Fibroblast of the aortic adventitia (primary cell): Measurements from ENCODE around the gene ANKRD65. TPM values are rescaled to one million over a fixed set of nuclear protein-coding genes. Genes with fewer than 3 reads are reported as not detected.

Experiments
- DNase-seq: peaks from one replicate; pipeline ENCODE4 v3.0.0-alpha.2; 2010; ENCODE audit warnings: low read depth
- H3K4me3 ChIP-seq: 2 replicates; pipeline ENCODE4 v1.5.1; 2011; ENCODE audit warnings: low read depth, mild to moderate bottlenecking, control low read depth, low read length, moderate library complexity
- total RNA-seq: library from RNA; depleted of rRNA; stranded (reverse); fragments of >200 nt; gene quantifications from 2 replicates; pipeline ENCODE4 v1.2.3, GENCODE V29; 2012; ENCODE audit warnings: low replicate concordance
- TF ChIP-seq, protein P1 (sequence below): IDR thresholded peaks from 2 replicates; pipeline ENCODE4 v1.5.1; 2011; ENCODE audit warnings: mild to moderate bottlenecking, low read length, control low read depth, inconsistent platforms; ENCODE audit not compliant: insufficient read depth

Gene ANKRD65
- total RNA-seq, 1 donor = 1.7 TPM

DNA sequence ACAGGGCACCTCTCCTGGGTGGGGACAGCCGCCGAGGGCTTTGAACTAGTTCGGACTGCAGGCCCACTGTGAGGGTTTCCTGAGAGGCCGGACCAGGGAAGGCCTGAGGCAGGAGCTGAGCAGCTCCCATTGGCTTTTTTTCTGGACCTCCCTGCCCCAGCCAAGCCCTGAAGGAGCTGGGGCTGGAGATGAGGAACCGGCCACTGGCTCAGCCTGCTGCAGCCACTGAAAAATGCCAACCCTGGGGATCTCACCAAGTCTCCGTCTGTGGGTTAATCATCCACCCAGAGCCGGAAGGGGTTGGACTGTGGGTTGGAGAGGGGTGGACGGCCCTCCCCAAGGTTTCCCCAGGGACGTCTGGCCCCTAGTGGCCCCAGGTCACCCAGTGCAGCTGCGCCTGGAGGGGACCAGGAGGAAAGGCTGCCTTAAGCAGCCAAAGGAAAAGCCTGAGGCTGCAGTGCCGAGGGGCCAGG lies 16.9 kb upstream of the ANKRD65 start:
- TF ChIP-seq, protein P1, sequence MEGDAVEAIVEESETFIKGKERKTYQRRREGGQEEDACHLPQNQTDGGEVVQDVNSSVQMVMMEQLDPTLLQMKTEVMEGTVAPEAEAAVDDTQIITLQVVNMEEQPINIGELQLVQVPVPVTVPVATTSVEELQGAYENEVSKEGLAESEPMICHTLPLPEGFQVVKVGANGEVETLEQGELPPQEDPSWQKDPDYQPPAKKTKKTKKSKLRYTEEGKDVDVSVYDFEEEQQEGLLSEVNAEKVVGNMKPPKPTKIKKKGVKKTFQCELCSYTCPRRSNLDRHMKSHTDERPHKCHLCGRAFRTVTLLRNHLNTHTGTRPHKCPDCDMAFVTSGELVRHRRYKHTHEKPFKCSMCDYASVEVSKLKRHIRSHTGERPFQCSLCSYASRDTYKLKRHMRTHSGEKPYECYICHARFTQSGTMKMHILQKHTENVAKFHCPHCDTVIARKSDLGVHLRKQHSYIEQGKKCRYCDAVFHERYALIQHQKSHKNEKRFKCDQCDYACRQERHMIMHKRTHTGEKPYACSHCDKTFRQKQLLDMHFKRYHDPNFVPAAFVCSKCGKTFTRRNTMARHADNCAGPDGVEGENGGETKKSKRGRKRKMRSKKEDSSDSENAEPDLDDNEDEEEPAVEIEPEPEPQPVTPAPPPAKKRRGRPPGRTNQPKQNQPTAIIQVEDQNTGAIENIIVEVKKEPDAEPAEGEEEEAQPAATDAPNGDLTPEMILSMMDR = no peak
- no peak for DNase-seq
- no peak overlapping the region for H3K4me3 ChIP-seq

DNA sequence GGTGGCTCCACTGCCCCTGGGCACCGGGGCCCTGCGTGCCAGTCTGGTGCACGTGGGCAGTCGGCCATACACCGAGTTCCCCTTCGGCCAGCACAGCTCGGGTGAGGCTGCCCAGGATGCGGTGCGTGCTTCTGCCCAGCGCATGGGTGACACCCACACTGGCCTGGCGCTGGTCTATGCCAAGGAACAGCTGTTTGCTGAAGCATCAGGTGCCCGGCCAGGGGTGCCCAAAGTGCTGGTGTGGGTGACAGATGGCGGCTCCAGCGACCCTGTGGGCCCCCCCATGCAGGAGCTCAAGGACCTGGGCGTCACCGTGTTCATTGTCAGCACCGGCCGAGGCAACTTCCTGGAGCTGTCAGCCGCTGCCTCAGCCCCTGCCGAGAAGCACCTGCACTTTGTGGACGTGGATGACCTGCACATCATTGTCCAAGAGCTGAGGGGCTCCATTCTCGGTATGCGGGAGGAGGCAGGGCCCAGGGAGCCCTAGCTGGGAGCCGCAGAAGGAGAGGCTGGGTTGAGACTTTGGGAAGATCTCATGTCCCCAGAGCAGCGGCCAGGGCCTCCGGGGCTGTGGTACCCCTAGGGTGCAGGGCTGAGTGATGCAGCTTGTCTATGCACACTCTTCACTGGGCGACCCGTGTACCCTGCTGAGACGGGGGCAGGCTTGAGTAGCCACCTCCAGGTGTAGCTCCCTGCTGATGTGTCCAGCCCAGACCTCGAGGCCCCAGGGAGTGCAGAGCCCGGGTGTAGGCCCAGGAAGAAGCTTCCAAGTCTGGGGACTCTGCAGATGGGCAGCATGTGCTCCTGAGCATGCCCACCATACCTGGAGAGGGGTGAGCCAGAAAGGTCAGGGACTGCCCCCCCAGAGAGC lies 16.2 kb upstream of the ANKRD65 start:
- TF ChIP-seq, protein P1 = no peak
- no peak overlapping the region for H3K4me3 ChIP-seq
- no peak for DNase-seq

DNA sequence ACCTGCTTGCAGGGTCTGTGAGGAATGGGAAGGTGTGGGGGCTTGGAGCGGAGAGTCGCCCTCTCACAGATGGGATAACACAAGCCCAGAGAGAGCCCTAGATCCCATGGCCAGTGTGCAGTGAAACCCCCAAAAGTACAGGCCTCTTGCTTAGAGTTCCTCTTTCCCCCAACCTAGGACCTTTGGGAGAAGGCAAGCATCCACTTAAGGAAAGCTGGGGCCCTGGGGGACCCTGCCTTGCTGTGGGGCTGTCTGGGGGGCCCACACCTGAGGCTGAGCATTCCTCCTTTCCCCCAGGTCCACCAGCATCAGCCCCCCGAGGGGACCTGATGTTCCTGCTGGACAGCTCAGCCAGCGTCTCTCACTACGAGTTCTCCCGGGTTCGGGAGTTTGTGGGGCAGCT lies 15.6 kb upstream of the ANKRD65 start:
- H3K4me3 ChIP-seq = no peak overlapping the region
- no peak for DNase-seq
- TF ChIP-seq, protein P1 = no peak

DNA sequence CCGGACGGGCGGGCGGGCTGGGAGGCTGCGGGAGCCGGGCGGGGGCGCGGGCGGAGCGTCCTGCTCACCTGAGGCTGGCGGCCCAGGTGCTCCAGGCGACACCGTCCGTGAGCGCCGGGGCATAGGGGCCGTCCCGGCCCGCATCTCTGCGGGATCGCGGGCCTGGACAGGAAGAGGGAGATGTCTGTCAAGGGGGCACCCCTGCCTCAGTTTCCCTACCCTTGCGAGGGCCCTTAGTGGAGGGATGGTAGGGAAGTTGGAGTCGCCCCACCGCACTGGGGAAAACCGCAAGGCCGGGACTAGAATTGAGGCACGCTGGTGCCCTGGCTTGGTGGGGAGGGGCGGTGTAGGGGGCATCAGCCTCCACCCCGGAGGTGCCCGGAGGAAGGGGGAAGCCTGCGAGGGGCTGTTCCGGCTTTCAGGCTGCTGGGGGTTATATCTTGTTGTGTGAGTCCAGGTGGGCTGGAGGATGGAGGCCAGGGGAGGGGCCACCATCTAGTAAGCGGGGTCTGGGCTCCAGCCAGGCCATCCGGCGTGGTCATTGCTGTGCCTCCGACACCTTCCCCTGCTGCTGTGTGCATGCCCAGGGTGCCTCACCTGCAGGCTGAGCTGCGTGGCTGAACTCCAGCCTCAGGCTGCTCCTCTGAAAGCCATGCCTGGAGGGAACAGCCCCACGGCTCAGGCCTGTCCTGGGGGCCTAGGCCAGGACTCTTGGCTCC lies 15.0 kb upstream of the ANKRD65 start:
- TF ChIP-seq, protein P1 = no peak
- no peak for DNase-seq
- H3K4me3 ChIP-seq = peak overlapping the region; percentile 50

DNA sequence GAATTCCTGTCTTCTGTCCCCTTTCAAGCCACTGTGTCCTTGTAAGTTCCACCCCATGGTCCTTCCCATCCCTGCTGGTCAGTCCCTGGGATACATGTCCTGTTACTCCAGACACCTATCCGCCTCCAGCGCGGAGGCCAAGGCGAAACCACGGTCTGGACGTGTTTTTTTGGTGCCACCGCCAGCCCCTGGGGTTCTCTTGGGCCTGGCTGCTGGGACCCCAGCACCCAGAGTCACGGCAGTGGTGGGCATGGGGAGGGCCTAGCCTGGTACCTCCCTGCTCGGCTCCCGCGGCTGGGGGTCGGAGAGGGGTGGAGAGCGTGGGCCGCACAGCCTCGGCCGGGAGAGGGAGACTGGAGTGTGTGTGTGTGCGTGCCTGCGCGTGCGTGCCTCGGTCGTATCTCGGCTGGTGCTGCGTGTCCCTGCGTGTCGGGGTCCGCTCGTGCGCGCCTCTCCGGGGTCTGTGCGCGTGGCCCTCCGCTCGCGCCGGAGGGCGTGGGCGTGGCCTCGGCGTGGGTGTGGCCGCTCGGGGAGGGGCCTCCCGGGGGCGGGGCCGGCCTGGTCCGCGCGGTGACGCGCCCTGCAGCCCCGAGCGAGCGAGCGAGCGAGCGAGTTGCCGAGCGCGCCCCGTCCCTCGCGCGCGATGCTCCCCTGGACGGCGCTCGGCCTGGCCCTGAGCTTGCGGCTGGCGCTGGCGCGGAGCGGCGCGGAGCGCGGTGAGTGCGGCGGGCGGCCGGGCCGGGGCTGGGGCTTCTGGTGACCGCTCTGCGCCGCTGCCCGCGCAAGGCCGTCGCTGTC lies 14.2 kb upstream of the ANKRD65 start, which contains the start of gene VWA1:
VWA1 (plus strand) TSS at position 585 of the 798 bp plus-strand sequence; CDS start at position 644, 59 bp downstream.
- TF ChIP-seq, protein P1 = peak; percentile 5
- peak within 1 kb of the TSS; percentile 58 for H3K4me3 ChIP-seq

DNA sequence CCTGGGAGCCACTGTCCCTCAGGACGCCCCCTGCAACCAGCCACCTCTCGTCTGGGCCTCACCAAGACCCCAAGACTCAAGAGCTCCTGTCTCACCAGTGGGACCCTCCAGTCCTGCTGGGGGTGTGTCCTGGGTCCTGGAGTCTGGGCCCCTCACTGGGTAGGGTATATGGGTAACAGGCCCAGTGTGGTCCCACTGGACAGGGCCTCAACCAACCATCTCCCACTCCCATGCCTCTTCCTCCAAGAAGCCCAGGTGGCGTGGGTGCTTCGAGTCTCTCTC lies 13.7 kb upstream of the ANKRD65 start:
- no peak overlapping the region for H3K4me3 ChIP-seq
- TF ChIP-seq, protein P1 = no peak
- DNase-seq = no peak

More for the DNA sequence above, 14.2 kb upstream of the ANKRD65 start, which contains the start of gene VWA1:
- DNase-seq = peak; percentile 46
